Right ventricle myocardium inferior (tissue), 1 donor: ENCODE results near the gene GNAI2. TPM values are rescaled to one million over a fixed set of nuclear protein-coding genes. Genes with fewer than 3 reads are reported as not detected.
"Not testable (repeated sequence)": the region's sequence is repeated elsewhere in the genome, so short reads cannot be mapped to it uniquely, and the experiment has no call there.

Experiments
- ATAC-seq: fragments of 200-7000 bp; cut with Tn5 transposase; one replicate; pipeline ENCODE4 v1.9.1; 2020; ENCODE audit warnings: mild to moderate bottlenecking, moderate library complexity
- DNase-seq: peaks from one replicate; pipeline ENCODE4 v3.0.0; 2021; ENCODE audit errors: missing footprints
- intact Hi-C: fragments of 100-400 bp; cut with DNase I; formaldehyde crosslinking; loops from one replicate; pipeline ENCODE4 v1.11.0; 2022
- total RNA-seq: library from RNA; stranded (reverse); fragmentation: NEBNext Ultra II Directional; extraction: Animal tissue kit (Norgen Biotek cat#: 25700); gene quantifications from one replicate; pipeline ENCODE4 v1.2.1, GENCODE V29; 2021
- donor health status: DM: no; HTN: yes; CAD: no; lungs with severe emphysema.

GNAI2 gene
- total RNA-seq, 1 donor from 2014 or later = 153 TPM

- ATAC-seq = peak; percentile 33
- peak; percentile 93 for DNase-seq
- intact Hi-C loops = no loop called here
Observed at GRCh38 chr3:50238549-50239026, 2.6 kb downstream of the GNAI2 start.

DNA sequence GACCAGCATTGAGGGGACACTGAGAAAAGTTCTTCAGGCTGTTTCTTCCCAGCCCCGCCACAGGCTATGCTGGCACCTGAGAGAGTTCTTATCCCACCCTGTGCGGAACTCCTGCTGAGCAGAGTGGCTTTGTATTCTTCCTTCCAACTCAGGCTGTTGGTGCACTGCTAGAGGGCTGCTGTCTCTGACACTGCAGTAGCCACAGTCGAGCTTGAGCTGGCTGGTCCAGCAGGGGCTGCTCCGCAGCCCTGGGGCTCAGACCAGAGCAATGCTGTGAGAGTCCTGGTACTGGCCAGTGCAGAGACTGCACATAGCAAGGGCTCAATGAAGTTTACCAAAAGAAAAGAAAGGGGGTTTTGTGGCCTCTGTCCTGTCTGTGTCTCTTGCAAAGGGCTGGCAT, 3.6 kb downstream of the GNAI2 start:
- intact Hi-C loops = no loop called here
- no peak for ATAC-seq
- DNase-seq = no peak

DNA sequence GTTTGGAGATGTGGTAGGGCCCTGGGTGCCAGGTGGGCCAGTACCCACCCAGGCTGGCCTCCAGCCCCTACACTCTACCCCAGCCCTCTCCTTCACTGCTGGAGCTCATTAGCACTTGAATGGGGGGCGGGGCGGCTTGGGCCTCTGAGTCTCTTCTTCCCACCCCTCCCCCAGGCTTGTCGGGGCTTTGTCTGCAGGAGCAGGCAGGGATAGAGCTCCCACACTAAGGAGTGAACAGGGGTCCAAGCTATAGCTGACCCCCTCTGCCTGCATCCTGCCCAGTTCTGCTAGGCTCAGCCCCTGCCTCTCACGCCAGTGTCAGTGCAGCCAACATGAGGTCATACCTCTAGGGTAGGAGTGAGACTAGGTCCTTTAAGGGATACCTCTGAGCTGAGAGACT, 5.2 kb downstream of the GNAI2 start:
- no peak for ATAC-seq

DNA sequence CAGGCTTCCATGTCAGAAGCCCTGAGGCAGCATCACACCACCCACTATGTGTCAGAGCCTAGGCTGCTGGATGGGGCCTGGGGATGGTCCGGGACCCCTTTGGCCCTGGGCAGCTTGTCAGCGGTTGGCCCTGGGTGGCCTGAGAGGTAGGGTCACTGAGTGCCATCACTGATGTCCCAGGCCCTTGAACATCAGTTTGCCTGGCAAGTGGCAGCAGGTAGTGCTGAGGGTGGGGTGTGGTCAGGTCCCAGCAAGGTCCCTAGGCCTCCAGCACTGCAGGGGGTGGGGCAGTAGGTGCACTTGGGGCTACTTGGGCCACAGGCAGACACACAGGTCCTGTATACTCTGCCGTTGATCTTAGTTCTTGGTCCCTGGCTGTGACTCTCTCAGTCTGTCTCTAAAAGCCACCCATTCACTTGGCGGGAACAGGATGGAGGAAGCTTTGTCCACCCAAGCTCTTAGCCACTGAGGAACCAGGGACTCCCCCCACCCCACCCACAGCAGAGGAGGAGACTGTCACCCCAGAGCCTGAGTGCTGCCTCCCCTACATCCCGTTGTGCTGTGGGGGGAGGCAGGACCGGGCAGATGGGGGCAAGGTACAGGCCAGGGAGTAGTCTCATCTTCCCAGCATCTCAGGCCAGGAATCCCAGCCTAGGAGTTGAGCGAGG, 5.8 kb downstream of the GNAI2 start:
- no peak for DNase-seq
- no peak for ATAC-seq
- intact Hi-C loops = no loop called here

More for the DNA sequence above, 5.2 kb downstream of the GNAI2 start:
- intact Hi-C loops = no loop called here
- no peak for DNase-seq

DNA sequence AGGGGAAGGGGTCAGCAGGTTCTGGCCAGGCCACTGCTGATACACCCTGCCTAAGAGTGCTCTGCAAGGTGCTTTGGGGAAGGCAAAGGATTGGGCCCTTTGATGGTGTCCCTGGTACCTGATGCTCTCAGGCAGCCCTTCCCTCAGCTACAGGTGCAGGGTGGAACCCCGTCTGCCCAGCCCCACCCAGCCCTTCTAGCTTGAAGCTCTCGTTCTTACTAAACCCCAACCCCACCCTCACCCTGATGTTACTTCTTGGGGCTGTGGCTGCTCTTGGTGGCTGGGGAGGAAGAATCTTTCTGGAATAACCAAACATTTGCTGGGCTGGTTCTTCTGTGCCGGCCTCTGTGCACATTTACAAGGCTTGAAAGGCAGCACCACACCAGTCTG, 6.4 kb downstream of the GNAI2 start:
- no peak for ATAC-seq
- intact Hi-C loops = no loop called here
- DNase-seq = no peak

- ATAC-seq (peak; percentile 35), DNase-seq (peak; percentile 92)
- intact Hi-C loops = no loop called here
Observed at GRCh38 chr3:50242851-50243542, 7.0 kb downstream of the GNAI2 start.

DNA sequence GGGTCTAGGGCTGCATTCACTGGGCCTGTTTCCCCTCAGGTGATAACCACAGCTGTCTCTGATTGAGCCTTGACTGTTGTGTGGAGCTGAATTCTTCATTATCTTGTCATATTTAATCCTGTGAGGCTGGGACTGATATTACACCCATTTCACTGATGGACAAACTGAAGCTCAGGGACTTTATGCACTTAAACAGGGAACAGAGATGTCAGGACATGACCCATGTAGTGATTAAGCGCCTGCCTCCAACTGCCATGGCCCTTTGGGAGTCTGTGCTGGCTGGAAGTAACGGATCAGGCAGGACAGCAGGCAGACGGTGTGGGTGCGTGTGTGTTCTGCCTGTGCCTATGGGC, 7.5 kb downstream of the GNAI2 start:
- DNase-seq (no peak), ATAC-seq (no peak)
- intact Hi-C loops = no loop called here

DNA sequence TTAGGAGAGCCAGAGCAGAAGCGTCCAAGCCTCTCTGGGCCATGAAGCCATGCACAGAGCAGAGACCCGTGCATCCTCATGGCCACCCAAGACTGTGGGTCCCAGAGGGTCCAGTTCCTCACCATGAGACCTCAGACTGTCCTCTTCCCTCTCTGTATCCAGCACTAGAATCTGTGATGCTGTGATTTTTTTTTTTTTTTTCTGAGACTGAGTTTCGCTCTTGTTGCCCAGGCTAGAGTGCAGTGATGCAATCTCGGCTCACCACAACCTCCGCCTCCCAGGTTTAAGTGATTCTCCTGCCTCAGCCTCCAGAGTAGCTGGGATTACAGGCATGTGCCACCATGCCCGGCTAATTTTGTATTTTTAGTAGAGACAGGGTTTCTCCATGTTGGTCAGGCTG, 8.8 kb downstream of the GNAI2 start:
- intact Hi-C loops, DNase-seq, ATAC-seq: not testable (repeated sequence)

- intact Hi-C loops = no loop called here
- ATAC-seq = no peak
Observed at GRCh38 chr3:50245251-50245745, 9.3 kb downstream of the GNAI2 start.

DNA sequence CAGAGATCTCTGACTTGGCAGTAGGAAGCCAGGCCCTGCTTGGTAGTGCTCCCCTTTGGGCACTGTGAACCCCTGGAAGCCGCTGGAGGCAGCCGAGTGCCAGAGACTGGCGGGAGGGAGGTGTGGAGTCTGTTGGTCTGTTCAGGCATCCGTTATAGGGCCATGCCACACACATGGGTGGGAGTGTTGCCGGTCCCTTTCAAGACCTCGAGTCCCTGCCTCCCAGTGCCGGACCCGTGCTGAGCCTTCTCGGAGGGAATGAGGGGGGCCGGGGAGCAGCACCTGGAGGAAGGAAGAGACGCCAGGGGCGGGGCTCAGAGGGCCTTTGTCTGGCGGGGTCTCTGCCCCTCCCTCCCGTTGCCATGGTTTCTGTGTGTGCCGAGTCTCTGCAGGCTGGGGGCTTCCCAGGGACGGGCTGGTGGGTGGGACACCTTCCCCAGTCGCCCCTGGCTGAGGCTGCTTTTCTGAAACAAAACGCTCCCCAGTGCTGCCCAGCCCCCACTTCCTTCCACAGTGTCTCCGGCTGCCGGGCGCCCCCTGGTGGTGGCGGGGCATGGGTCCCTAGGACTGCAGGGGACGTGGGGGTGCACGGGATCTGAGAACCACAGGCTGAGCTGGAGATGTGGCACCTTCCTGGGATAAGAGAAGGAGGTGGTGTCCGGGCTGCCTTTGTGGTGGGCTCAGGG, 10.0 kb downstream of the GNAI2 start:
- ATAC-seq (peak; percentile 79), DNase-seq (peak; percentile 96)
- intact Hi-C loops = loop anchor here (1.0 kb wide), 1 partner anchor 19 kb away; no protein-coding TSS in a partner anchor

More at GRCh38 chr3:50245251-50245745, 9.3 kb downstream of the GNAI2 start:
- no peak for DNase-seq

- peak; percentile 22 for ATAC-seq
- no peak for DNase-seq
- intact Hi-C loops = loop anchor here (1.0 kb wide), 1 partner anchor 19 kb away; no protein-coding TSS in a partner anchor
Observed at GRCh38 chr3:50246517-50246954, 10.5 kb downstream of the GNAI2 start.

DNA sequence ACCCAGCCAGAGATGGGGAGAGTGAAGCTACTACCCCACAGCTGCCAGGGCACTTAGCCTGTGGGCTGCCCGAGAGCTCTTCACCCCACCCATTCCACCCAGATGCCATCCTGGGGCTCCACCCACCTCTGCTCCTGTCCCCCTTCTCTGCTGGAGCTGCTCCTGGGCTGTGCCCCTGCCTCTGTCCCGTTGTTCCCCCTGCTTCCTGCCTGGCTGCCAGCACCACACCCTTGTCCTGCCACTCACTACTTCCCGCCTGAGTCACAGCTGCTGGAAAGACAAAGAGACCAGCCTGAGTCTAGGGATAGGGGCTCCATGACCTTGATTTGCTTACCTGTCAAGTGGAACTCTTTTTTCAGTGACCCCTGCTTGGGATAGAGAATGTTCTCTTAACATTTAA, 12.4 kb downstream of the GNAI2 start:
- ATAC-seq = peak; percentile 20
- intact Hi-C loops = no loop called here
- no peak for DNase-seq

- ATAC-seq = no peak
- intact Hi-C loops = no loop called here
- DNase-seq = no peak
Observed at GRCh38 chr3:50249457-50249856, 13.5 kb downstream of the GNAI2 start.

DNA sequence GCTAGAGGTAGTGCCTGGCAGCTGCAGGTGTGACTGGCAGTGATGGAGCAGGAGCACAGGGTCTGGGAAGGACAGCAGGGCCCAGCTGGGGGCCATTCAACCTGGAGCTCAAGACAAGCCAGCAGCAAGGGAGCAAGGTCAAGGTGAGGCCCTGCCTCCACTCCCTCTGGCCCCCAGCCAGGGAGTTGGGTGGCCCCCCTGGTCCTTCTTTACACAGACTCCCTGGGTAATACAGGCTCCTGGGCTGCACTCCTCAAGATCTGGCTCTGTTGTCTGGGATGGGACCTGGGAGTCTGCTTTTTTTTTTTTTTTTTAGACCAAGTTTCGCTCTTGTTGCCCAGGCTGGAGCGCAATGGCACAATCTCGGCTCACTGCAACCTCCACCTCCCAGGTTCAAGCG, 14.5 kb downstream of the GNAI2 start:
- intact Hi-C loops = no loop called here
- ATAC-seq (no peak), DNase-seq (no peak)

GRCh38 chr3:50251220-50251619, 15.2 kb downstream of the GNAI2 start:
- intact Hi-C loops = no loop called here
- ATAC-seq = no peak
- no peak for DNase-seq

GRCh38 chr3:50254577-50255250, 18.7 kb downstream of the GNAI2 start:
- intact Hi-C loops = no loop called here
- peak; percentile 90 for DNase-seq
- ATAC-seq = peak; percentile 51

DNA sequence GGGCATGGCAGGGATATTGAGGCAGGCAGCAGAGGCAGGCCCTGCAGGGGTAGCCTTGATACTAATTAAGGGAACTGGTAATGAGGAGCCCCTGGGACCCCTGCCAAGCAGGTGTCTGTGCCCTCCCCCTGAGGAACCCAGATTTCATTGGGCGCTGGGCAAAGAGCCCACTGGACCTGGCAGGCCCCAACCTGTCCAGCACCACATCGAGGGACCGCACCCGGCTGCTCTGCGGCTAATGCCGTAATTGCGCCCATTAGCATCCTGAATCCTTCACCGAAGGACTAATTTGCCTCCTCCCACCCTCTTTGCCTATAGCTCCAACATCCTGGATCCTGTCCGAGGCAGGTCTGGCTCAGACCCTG, 19.2 kb downstream of the GNAI2 start:
- intact Hi-C loops = no loop called here
- ATAC-seq (no peak), DNase-seq (no peak)

GRCh38 chr3:50256978-50257890, 21.2 kb downstream of the GNAI2 start:
- intact Hi-C loops = no loop called here
- DNase-seq = no peak
- ATAC-seq = no peak
